ENCODE data around the gene EPB41L2.

Gene EPB41L2

DNA sequence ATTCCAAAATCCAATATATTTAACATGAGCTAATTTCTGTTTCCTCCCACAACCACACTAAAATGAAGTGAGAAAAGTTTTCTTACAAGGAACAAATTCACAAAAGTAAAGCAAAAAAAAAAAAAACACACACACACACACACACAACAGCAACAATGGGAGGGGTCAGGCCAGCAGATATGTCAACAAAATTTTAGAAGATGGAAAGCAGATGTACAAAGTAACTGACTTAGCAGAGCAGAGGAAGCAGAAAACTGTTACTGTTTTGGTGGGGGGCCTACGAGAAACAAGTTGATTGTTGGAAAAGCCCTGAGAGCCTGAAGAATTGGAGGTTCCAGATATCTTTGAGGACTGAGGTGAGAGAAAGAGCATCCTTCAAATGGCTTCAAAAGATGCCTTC lies 11.7 kb downstream of the EPB41L2 start:
- no peak for DNase-seq (ENCODE audit: low spot score)
- no peak for TF ChIP-seq CTCF (IDR thresholded peaks at IDR 0.05; ENCODE audit: extremely low read depth, missing control alignments)

- no peak for DNase-seq (ENCODE audit: low spot score)
- TF ChIP-seq CTCF (IDR thresholded peaks at IDR 0.05; ENCODE audit: extremely low read depth, missing control alignments) = no peak
Measured at GRCh38 chr6:131049608-131050007, 13.4 kb downstream of the EPB41L2 start.

- DNase-seq (ENCODE audit: low spot score) = no peak
- no peak for TF ChIP-seq CTCF (IDR thresholded peaks at IDR 0.05; ENCODE audit: extremely low read depth, missing control alignments)
Measured at GRCh38 chr6:131048933-131049515, 14.0 kb downstream of the EPB41L2 start.

GRCh38 chr6:131048459-131048858 lies 14.6 kb downstream of the EPB41L2 start:
- DNase-seq (ENCODE audit: low spot score) = no peak
- no peak for TF ChIP-seq CTCF (IDR thresholded peaks at IDR 0.05; ENCODE audit: extremely low read depth, missing control alignments)

GRCh38 chr6:131045139-131045538 lies 17.9 kb downstream of the EPB41L2 start:
- TF ChIP-seq CTCF (IDR thresholded peaks at IDR 0.05; ENCODE audit: extremely low read depth, missing control alignments) = no peak

GRCh38 chr6:131043902-131044447 lies 19.1 kb downstream of the EPB41L2 start:
- no peak for TF ChIP-seq CTCF (IDR thresholded peaks at IDR 0.05; ENCODE audit: extremely low read depth, missing control alignments)
- DNase-seq (ENCODE audit: low spot score) = no peak

More at GRCh38 chr6:131045139-131045538, 17.9 kb downstream of the EPB41L2 start:
- no peak for DNase-seq (ENCODE audit: low spot score)

DNA sequence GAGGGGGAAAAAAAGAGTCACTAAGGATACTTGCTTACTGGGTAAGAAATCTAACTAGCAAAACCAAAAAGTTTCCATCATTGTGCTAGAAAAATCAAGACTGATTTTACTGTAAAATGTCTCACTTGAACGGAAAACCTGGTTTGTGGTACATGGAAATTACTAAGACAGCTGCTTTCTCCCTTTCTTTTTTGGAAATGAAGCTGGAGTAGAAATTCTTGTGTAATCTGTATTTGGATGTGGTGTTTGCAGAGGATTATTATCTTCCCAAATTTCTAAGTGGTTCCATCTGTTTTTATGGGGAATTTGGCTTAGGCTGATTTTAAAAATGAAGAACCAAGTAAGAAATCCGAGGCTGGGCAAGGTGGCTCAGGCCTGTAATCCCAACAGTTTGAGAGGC lies 20.4 kb downstream of the EPB41L2 start:
- no peak for TF ChIP-seq CTCF (IDR thresholded peaks at IDR 0.05; ENCODE audit: extremely low read depth, missing control alignments)
- no peak for DNase-seq (ENCODE audit: low spot score)

Data from GM20000 (cell line).